ENCODE measurements around the gene CDCP2.
"Not testable (repeated sequence)": the region's sequence is repeated elsewhere in the genome, so short reads cannot be mapped to it uniquely, and the experiment has no call there.

Gene CDCP2

DNA sequence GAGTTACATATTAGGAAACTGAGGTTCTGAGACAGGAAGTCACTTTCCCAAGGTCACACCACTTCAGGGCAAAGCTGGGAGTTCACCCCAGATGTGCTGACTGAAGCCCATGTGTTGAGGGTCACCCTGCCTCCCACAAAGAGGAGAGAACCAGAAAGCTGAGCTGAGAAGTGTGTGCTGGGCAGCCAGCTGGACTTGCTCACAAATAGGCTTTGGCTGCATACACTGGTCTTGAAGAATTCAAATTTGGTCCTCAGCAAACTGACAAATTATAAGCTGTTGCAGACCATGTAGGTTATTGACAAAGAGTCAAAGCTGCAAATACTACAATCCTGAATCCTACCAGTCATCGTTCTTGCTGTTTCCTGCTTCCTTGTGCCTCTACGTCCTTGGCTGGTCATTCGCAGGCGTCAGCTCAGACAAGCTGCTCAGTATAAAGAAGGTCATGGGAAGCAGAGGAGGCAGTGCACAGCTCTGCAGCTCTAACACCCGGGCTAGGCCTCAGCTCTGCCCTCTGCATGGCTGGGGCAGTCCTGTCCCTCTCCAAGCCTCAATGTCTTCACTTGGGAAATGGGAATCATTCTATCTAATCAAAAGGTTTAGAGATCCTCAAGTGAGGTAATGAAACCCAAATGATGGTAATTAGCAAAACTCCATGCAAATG is 40.0 kb downstream of the CDCP2 start:
- DNase-seq = no peak

DNA sequence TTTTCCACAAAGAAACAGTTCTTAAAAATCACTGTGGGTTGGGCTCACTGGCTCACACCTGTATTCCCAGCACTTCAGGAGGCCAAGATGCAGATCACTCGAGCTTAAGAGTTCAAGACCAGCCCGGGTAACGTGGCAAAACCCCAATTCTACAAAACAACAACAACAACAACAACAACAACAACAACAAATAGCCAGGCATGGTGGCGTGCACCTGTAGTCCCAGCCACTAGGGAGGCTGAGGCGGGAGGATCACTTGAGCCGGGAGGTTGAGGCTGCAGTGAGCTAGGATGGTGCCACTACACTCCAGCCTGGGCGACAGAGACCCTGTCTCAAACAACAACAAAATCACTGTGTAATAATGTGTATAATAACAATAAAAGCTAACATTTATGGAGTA is 40.8 kb downstream of the CDCP2 start:
- DNase-seq = no peak

DNA sequence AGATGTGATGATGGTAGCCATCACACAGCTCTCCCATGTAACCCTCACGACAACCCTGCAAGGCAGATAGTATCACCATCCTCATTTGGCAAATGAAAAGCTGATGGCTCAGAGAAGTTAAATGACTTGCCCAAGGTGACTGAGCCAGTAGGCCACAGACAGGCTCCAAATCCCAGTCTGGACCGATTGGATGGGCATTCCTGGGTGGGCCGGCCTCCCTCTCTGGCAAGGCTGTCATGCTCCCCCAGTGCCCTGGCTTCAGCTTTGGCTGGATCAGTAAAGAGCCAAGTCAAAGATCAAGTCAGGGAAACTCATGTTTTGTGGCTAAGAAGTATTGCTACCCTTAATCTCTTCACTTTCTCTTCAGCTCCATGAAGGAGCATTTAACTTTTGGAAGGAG is 41.2 kb downstream of the CDCP2 start:
- no peak for DNase-seq

DNA sequence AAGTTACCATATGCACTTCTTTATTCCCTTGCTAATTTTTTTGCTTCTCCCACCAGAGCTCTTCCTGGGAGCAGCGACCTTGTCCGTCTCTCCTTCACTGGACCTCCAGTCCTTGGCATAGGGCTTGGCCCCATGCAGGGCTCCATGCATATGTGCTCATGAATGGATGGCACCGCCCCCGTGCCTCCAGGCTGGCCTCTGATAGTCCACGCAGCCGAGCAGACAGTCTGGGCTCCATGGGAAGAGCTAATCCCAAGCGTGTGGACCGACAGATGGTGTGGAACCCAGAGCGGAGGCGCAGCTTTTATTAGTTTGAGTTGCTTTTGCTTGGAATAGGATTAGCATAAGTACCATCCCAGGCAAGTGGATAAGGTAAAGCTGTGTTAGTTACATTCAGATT is 41.8 kb downstream of the CDCP2 start:
- DNase-seq = no peak

DNA sequence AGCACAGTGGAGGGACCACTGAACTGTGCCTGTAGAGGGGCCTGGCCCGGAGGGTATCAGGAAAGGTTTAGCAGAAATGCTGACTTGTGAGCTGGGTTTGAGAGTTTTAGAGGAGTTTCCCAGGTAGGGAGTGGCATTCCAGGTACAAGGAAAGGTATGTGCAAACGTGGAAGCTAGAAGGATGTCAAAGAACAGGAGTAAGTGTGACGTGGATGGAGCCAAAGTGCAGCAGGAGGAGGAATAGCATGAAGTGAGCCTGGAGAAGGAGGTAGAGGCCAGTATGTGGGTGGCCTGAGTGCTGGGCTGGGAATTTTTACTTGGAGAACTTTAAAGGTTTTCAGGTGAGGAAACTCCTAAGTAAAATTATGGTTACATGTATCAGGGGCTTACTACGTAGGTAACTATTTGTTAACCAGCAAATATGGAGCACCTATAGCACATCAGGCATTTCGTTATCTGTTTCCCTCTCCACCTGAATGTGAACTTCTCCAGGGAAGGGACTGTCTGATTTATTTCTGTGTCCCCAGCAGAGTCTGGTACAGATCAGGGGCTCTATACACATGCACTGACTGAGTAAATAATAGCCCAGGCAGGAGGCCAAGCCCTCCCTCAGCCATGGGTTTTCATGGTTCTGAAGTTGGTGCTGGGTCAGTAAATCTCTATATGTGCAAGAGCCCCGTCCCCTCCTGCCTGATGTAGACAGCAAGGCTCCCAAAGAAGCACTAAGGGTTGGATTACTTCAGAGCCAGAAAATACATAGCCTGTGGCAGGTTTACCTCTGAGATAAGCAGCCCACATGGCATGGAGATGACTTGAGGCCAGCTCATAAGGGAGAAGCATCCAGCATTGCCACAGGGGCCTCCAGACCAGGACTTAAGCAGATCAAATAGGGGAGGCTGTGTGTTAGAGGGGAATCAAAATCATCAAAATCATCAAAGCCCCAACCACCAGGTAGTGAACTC is 43.4 kb downstream of the CDCP2 start:
- no peak for DNase-seq

DNA sequence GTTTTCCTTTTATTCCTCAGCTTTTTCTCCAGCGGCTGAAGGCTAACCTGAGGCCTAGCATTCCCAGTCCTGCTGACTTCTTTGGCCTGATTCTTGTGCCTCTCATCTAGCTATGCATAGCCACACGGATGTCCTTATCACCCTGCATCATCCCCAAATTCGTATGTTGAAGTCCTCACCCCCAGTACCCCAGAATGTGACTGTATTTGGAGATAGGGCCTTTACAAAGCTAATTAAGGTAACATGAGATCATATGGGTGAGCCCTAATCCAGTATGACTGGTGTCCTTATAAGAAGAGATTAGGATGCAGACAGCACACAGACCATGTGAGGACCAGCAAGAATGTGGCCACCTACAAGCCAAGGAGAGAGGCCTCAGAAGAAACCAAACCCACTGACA is 44.6 kb downstream of the CDCP2 start:
- no peak for DNase-seq

DNA sequence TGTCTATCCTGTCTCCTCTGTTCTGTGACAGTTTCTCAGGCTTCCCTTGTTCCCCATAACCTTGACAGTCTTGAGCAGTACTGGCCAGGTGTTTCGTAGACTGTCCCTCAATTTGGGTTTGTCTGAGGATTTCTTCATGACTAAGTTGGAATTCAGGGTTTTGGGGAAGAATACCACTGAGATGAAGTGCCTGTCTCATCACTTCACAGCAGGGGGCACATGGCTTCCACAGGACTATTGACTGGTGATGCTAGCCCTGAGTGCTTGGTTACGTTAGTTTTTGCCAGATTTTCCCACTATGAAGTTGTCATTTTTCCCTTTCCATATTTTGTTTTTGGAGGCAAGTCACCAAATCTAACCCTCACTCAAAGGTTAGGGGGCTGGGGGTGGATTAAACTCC is 45.7 kb downstream of the CDCP2 start:
- no peak for DNase-seq

DNA sequence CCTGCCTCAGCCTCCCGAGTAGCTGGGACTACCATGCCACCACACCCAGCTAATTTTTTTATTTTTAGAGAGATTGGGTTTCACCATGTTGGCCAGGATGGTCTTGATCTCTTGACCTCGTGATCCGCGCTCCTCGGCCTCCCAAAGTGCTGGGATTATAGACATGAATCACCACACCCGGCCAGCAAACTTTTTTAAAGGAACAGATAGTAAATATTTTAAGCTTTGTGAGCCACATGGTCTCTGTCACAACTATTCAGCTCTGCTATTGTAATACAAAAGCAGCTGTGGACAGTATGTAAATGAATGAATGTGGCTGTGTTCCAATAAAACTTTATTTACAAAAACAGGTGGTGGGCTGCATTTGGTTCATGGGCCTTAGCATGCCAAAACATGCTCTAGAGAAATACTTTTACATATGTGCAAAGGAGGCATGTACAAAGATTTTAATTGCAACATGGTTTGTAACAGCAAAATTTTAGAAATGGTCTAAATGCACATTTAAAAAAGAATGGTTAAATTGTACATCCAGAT is 47.0 kb downstream of the CDCP2 start:
- DNase-seq = no peak

DNA sequence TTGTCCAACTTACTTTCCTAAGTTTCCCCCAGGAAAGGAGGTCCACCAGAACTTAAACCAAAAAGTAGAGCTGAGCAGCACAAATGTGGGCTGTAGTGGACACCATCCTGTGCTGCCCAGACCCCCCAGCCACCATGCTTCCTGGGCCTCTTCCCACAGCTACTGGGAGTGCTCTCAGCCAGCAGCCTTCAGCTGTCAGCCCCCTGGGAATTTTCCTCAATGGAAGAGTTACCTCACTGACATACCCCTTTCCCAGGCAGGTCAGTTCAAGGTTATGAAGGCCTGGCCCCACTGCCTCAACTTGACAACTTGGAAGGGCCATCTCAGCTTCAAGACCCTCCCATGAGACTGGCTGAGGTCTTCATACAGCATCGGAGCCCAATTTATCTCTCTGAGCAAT is 47.7 kb downstream of the CDCP2 start:
- no peak for DNase-seq

DNA sequence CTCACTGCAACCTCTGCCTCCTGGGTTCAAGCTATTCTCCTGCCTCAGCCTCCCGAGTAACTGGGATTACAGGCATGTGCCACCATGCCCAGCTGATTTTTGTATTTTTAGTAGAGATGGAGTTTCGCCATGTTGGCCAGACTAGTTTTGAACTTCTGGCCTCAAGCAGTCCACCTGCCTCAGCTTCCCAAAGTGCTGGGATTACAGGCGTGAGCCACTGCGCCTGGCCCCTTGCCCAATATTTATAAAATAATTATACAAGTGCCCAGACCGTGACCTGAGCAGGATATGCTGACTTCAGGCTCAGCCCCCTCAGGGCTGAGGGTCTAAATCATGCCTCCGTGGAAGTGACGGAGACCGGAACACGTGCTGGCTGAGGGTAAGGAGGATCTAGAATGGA is 48.2 kb downstream of the CDCP2 start:
- not testable (repeated sequence) for DNase-seq

DNA sequence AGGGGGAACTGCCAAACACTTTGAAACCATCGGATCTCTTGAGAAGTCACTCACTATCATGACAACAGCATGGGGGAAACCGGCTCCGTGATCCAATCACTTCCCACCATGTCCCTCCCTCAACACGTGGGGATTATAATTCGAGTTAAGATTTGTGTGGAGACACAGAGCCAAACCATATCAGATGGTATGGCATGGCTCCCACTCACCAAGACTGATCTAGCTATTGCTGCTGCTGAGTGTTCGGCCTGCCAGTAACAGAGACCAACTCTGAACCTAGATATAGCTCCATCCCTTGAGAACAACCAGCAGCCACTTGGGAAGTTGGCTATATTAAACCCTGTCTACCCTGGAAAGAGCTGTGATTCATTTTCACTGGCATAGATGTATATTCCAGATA is 49.4 kb downstream of the CDCP2 start:
- no peak for DNase-seq

DNA sequence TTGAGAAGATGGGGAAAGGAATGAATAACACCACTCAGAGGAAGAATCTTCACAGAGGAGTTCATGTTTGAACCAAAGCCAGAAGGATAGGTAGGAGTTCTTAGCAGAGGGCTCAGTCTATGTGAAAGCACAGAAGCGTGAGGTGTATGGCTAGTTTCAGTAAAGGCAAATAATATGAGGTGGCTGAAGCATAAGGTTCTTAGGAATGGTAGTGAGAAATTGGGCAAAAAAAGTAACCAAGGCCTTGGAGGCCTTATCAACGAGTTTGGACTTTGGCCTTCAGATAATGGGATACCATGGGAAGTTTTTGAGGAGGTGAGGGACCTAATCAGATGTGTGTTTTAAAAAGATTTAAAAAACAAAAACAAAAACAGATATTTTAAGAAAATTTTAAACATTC is 52.3 kb downstream of the CDCP2 start:
- no peak for DNase-seq

DNA sequence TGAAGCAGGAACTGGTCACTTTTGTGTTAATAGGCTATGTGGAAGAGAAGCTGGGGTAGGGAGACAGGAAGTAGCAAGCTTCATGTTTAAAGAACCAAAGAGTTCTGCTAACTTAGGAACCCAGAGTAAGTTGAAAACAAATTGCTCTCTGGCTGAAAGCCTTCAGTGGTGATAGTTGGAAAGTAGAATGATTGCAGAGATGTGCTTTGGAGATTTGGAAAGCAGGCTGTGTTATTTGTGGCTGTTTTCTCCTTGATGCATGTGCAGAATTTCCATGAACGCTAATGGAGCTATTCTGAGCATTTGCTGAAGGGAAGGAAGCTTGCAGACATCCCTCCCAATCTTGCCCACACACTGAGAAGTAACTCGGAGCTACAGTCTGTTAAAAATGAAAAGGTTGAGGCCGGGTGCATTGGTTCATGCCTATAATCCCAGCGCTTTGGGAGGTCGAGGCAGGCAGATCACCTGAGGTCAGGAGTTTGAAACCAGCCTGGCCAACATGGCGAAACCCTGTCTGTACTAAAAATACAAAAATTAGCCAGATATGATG is 53.7 kb downstream of the CDCP2 start:
- no peak for DNase-seq

DNA sequence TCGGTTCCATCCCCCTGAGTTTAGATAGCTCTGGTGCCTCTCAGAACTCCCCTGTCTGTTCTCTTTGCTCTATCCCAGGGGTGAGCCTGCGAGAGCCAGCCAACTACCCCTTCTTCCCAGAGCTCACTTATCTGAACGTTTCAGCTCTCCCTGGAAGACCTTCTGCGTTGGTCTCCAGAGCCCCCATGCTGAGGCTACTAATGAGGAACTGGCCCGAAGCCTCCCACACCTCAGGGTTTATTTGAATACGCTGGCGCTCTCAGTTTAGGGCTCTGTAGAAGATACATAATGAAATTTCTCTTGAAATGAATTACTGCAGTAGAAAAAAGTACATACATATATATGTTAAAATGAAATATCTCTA is 55.9 kb downstream of the CDCP2 start:
- no peak for DNase-seq

DNA sequence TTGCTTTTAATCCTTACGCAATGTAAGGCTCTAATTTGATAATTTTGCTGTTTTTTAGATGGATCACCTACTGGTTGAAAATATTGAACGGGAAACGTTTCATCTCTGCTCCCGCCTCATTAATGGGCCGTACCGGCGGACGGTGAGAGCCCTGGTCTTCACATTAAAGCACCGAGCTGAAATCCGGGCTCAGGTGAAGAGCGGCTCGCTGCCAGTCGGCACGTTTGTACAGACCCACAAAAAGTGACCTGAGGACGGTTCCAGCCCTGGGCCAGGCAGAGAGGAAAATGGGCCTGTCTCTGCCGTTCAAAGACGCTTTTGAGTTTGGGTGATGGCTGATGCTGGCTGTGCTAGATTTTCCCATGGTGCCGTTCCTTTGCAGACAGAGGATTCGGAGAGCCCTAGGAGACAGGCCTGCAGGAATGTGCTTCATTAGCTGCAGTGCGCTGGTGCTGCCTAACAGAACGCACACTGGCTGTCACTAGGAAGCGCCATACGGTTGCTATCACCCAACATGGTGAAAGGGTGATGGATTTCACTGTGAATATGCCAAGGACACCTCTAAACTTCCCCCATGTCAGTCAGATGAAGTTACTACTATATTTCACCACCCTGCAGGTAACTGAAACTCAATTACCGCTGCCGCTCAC is 56.4 kb downstream of the CDCP2 start:
- no peak for DNase-seq

DNA sequence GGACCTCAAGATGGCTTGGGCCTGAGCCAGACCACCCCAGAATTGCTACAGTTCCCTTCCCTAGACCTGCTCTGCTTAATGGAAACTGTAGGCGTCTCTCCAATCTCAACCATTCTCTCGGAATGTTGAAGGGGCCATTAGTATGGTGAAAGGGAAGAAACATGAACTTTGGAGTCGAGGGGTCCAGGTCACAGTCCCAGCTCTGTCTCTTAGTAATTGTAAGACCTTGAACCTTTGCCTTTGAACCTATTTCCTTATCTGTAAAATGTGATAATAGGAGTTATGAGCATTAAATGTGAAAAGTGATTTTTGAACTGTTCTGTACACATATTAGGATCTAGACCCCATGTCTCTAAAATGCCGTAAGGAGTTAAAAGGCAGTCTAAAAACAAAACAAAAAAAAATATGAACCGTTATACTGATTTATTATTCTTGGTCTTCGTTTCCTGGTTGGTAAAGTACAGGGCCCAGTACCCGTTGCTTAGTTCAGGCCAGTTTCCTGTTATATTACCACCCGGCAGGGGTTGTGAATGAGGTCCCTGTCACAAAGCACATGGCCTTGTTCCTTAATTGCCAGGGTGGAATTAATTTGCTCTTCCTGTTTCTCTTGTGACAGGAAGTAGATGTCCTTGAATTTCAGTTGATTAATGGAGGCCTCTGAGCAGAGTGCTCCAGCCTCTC is 57.1 kb downstream of the CDCP2 start:
- DNase-seq = no peak

DNA sequence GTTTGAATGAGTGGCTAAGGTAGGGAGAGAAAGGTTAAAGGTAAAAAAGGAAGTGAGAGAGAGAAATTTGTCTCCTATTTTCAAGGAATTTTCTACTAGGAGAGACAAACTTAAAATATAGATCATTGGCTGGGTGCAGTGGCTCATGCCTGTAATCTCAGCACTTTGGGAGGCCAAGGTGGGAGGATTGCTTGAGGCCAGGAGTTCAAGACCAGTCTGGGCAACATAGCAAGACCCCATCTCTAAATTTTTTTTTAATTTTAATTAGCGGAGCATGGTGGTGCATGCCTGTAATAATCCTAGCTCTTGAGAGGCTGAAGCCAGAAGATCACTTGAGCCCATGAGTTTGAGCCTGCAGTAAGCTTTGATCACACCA is 58.1 kb downstream of the CDCP2 start:
- not testable (repeated sequence) for DNase-seq

DNA sequence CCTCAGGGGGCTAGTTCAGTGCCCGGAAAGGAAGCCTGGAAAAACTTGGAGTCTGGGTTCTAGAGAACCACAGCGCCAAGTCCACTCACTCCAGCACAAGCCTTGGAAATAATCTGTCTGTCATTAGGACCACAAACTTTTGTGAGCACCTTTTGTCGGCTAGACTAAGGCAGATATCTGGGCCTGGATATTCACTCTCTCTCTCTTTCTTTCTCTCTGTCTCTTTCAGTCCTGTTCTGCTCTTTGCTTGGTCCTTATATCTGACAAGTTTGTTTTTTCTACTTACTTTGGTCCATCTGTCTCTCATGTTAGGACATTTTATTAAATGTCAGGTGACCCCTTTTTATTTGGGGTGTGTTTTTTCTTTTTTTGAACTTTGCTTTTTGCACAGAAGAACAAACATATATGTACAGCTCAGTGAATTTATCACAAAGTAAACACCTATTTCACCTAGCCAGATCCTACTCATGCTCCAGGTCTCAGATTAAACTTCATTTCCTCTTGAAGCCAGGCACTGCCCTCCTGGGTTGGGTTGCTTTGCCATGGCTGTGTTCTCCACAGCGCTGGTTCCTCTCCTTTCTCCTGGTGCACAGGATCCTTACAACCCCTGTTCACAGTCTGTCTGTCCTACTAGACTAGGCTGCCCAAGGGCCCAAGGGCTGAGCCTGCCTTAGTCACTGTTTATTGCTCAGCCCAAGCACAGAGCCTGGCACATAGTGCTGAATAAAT is 58.6 kb downstream of the CDCP2 start:
- DNase-seq = no peak

DNA sequence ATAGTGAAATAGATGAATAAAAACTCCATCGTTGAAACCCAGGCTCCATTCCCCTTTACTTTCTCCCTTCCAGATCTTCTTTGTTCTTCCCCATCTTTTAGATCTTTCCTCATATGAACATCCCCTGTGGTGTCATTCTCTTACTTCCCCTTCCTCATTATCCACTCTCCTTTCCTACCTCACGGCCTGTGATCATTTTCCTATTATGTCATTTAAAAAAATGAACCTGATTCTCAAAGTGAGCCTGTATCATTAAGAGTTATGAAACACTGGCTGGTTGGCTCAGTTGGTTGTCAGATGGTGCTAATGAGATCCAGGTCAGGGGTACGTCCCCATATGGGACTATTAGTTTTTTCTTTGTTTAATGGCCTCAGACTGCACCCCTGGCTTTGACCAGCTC is 61.1 kb downstream of the CDCP2 start:
- DNase-seq = no peak

DNA sequence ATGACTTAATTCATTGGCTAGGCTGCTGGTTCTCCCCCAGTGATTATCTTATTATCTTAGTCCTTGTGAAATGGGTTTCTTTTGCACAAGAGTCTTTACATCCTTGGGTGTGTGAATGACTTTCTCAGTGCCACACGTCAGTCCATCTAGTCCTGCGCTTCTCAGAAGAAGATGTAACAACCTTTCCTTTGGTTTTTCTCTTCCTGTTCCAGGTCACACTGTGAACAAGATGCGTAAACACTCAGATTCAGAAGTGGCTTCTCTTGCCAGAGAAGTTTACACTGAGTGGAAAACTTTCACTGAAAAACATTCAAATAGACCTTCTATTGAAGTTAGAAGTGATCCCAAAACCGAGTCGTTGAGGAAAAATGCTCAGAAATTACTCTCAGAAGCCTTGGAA is 64.4 kb downstream of the CDCP2 start:
- DNase-seq = no peak

DNA sequence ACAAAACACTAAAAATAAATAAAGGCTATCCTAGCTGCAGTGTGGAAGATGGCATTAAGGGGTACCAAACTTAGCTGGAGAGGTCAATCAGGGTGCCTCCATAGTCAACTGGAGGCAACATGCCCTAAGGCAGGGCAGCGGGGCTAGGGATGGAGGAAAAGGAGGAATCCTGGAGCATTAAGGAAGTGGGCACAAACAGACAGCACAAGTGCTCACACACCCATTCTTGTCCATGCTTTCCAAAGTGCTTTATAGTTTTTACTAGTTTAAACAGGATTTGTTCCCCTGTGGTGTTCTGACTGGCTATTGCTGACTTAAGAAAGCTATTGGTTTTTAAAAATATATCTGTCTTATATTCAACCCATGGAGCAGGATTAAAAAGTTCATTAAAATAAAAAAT is 66.0 kb downstream of the CDCP2 start:
- DNase-seq = no peak

DNA sequence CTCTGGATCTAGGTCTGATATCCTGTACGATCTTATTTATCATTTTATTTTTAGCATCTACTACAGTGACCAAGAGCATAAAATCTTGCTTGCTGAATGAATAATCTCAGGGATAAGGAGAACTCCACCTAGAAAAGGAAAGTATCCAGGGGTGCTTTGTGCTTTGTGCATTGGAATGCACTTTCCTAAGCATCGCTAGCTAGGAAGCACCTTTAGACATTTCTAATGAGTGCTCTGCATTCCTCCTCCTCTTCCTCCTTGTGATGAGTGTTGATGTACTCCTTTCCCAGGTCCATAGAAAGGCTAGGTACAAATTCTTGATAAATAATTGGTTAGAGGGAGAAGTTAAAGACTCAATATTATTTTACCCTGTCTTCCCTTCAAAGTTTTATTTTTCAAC is 68.0 kb downstream of the CDCP2 start:
- DNase-seq = no peak
